HCEC 1CT (cell line): Measurements from ENCODE around the gene WDPCP.
"Not testable (repeated sequence)": the region's sequence is repeated elsewhere in the genome, so short reads cannot be mapped to it uniquely, and the experiment has no call there.

Experiments used
- DNase-seq: peaks from one replicate; pipeline ENCODE4 v3.0.0-alpha.2; 2017

The WDPCP gene

DNA sequence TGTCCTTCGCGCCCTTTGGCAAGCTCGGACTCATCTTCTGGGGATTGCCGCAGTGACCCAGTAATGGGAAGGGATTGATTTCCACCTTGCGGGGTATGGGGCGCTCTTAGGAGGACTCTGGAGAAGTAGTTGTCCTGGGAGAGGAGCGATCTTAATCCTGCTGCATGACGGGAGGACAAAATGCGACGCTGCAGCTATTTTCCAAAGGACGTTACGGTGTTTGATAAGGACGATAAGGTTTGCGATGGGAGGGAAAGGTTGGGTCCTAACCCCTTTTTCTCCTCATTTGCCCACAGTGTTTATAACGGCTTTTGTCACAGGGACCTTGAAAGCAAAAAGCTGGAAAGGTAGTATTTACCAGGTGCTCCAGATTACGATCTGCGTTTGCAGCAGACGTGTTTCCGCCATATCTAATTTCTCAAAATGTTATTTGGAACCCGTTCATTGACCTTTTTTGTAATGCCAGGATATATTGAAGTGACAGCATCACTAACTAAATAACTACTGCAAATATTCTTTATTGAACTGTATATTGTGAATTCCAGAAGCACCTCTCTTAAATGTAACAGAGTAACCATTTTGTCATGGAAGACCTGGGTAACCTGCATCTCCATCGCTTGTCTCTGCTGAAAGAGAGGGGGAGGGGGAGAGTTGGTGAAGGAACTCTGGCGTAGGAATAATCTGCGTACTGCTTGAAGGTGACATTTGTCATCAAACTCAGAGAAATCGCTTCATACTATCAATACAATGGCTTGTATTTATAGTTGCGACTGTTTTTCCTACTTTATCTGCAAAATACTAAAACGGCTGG is 1.1 kb upstream of the WDPCP start:
- no peak for DNase-seq

DNA sequence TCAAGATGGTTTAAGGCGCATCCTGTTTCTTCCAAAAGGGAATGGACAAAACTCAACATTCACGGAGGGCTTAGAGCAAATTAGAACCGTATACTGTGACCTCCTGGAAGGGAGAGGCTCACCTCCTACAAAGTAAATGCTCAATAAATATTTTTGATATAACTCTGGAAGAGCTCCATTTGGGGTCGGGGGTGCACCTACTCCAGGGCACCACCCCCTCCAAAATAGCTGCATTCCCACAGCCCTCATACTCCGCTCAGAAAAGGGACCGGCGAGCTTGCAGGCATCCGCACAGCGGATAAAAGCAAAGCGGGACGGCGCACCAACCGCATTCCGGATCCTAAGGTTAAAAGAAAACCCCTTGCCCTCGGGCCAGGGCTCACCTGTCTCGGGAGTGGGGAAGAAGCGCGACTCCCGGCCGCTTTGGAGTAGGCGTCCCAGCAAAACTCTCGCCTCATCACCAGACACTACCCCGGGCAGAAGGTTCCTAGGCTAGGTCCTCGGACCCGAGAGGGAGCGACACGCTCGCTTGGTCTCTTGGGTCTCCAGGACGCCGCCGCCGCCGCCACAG is 378 bp downstream of the WDPCP start:
- peak; percentile 6 for DNase-seq

DNA sequence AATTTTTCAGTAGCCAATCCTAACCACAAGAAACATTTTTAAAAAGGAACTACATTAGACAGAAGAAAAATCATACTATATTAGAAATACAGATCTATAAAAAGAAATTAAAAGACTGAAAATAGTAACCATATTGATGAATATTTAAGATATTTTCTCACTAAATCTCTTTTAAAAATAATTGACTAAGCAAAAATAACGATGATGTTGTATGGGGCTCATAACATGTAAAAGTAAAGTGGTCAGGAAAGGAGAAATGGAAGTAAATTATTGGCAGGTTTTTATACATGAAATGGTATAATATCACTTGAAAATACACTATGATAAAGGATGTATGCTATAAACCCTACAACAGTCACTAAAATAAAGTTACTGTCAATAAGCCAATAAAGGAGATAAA is 5.4 kb downstream of the WDPCP start:
- DNase-seq = no peak

DNA sequence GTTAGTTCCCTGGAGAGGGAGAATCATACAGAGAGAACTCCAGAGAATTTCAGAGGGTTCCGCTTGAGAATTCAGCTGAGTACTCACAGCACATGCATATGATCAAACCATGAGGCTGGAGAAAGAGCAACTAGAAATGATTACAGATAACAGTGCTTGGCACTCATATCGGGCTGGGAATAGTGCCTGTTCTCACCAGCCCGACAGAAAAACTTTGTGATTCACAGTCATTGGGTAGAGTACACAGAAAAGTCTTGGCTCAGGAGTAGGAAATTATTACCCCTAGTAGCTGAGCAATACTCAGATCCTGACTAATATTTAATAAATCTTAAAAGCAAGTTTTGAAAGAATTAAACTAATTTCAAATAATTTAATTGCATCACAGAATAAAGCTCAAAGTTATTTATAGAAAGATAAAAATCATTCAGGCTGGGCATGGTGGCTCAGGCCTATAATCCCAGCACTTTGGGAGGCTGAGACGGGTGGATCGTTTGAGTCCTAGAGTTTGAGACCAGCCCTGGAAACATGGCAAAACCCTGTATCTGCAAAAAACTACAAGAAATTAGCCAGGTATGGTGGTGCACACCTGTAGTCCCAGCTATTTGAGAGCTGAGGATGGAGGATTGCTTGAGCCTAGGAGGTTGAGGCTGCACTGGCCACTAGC is 6.8 kb downstream of the WDPCP start:
- peak; percentile 39 for DNase-seq

DNA sequence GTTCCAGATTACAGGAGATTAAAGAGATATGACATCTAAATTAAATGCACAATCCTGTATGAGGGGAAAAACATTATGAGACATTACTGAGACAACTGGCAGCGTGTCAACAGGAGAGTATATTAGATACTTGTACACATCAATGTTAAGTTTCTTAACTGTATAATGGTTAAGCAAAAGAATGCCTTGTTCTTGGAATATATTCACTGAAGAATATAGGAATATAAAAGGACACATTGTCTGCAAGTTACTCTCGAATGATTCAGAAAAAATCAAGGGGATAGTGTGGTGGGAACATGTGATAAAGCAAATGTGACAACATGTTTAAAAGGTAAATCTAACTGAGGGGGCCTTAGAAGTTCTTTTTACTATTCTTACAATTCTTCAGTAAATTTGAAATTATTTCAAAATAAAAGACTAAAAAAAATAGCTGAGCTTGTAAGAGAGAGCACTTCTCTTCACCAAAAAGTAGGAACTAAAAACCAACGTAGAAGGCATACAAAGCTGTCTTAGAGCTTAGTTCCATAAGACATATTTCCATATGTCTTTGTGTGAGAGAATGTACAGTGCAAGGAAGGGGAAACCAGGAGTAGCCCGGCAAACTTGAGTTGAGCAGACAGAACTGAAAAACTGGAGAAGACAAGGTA is 7.5 kb downstream of the WDPCP start:
- no peak for DNase-seq

DNA sequence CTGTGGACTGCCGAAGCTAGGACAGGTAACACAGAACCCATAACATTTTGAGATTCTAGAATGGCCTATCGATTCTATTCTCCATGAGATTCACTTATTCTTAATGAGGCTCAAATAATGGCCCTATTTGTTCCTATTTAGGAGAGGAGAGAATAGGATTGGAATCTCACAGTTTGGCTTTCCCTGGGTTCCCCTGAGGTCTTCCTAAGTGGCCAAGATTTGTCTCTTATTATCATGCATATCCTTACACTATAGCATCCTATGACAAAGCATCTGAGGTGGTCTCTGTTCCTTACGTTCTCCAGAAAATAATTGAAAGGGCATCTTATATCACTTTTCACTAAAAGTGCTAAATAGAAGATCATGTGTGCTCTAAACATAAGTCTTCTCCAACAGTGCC is 9.5 kb downstream of the WDPCP start:
- DNase-seq = no peak

DNA sequence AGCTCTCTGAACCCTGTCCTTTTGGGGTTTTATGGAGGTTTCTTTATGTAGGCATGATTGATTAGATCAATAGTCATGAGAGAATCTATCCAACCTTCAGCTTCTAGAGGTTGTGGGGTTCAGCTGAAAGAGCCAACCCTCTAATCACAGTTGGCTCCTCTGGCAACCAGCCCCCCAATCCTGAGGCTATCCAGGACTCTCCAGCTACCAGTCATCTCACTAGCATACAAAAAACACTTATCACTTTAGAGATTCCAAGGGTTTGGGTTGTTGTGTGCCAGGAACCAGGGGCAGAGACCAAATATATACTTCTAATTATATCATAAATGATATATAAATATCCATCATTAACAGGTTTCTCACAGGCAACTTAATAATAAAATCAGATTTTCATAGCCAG is 11.7 kb downstream of the WDPCP start:
- no peak for DNase-seq

DNA sequence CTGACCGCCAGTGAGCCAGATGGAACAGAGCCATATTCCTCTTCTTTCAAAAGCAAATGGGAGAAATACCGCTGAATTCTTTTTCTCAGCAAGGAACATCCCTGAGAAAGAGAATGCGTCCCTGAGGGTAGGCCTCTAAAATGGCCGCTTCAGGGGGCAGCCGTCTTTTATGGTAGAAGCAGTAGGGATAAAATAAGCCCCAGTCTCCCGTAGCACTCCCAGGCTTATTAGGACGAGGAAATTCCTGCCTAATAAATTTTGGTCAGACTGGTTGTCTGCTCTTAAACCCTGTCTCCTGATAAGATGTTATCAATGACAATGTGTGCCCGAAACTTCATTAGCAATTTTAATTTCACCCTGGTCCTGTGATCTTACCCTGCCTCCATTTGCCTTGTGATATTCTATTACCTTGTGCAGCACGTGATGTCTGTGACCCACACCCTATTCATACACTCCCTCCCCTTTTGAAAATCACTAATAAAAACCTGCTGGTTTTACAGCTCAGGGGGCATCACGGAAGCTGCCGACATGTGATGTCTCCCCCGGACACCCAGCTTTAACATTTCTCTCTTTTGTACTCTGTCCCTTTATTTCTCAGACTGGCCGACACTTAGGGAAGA is 14.4 kb downstream of the WDPCP start:
- not testable (repeated sequence) for DNase-seq

- not testable (repeated sequence) for DNase-seq
Observed at GRCh38 chr2:63573026-63573425, 15.3 kb downstream of the WDPCP start.

DNA sequence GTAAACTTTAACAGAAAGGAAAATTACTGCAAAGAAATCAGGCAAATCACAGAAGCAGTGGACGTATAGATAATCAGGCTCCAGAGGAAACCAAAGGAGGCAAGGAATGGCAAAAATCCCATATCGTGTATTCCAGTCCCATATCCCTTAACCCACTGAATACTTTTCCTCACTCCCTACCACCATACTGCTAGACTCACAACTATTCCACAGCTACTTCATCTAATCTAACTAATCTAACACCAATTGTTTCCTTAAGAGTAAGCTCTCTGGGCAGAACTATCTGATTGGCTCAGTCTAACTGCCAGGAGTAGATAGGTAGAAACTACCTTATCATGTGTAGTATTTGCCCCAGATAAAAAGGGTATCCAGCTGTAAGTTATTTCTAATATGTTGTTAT is 16.3 kb downstream of the WDPCP start:
- DNase-seq = no peak

- DNase-seq = no peak
Observed at GRCh38 chr2:63571291-63571690, 17.0 kb downstream of the WDPCP start.

- no peak for DNase-seq
Observed at GRCh38 chr2:63569740-63570139, 18.5 kb downstream of the WDPCP start.

- no peak for DNase-seq
Observed at GRCh38 chr2:63562751-63563150, 25.5 kb downstream of the WDPCP start.

GRCh38 chr2:63558922-63559321 is 29.4 kb downstream of the WDPCP start:
- not testable (repeated sequence) for DNase-seq

- DNase-seq = not testable (repeated sequence)
Observed at GRCh38 chr2:63557819-63558218, 30.5 kb downstream of the WDPCP start.

DNA sequence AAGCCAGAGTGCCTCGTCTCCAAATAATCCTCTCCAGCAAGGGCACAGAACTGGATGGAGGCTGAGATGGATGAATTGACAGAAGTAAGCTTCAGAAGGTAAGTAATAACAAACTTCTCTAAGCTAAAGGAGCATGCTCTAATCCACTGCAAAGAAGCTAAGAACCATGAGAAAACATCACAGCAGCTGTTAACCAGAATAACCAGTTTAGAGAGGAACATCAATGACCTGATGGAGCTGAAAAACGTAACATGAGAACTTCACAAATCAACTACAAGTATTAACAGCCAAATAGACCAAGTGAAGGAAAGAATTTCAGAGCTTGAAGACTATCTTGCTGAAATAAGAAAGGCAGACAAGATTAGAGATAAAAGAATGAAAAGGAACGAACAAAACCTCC is 32.3 kb downstream of the WDPCP start:
- no peak for DNase-seq

DNA sequence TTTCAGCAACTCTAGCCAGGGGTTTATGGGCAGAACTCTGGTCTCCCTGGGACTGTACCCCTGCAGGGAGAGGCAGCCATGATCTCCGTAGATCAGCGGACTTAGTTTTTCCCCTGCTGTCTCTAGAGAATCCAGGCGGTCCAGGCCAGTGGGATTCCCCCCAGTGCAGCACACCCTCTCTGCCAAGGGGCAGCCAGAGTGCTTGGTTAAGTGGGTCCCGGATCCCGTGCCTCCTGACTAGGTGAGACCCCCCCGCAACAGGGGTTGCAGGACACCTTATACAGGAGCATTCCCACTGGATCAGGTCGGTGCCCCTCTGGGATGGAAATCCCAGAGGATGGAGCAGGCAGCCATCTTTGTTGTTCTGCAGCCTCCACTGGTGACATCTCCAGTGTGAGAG is 33.0 kb downstream of the WDPCP start:
- no peak for DNase-seq

DNA sequence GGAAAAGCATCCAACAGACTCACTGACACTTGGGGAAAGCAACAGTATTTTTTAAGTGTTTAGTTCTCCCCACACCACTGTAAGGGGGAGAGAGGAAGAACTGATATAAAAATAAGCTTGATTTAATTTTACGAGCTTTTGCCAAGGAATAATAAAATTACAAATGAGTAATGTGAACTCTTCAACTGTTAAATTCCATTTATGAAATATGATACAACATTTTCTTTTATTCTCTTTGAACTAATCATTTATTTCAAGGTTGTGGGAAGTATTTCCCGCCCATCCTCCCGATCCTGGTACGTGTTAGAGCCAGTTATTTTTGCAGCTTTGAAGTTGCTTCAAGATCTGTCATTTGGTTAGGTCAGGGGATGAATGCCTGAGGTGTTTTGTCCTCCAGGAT is 35.2 kb downstream of the WDPCP start:
- peak; percentile 7 for DNase-seq

DNA sequence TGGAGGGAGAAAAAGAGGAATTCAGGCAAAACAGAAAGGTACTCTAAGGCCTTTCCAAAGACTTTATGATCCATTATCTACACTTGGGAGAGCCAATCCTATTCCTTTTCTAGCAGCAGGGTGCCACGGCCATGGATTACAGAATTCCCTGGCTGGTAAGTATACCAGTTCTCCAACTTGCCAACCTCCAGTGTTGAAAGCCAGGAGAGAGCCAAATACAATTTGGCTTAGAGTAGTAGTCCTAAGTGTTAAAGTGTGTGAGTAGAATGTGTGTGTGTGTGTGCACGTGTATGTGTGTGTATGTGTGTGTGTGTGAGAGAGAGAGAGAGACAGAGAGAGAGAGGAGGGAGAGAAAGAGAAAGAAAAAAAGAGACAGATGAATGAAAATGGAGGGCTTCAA is 43.3 kb downstream of the WDPCP start:
- DNase-seq = no peak

- DNase-seq = peak; percentile 19
Observed at GRCh38 chr2:63544017-63544627, 44.2 kb downstream of the WDPCP start.

DNA sequence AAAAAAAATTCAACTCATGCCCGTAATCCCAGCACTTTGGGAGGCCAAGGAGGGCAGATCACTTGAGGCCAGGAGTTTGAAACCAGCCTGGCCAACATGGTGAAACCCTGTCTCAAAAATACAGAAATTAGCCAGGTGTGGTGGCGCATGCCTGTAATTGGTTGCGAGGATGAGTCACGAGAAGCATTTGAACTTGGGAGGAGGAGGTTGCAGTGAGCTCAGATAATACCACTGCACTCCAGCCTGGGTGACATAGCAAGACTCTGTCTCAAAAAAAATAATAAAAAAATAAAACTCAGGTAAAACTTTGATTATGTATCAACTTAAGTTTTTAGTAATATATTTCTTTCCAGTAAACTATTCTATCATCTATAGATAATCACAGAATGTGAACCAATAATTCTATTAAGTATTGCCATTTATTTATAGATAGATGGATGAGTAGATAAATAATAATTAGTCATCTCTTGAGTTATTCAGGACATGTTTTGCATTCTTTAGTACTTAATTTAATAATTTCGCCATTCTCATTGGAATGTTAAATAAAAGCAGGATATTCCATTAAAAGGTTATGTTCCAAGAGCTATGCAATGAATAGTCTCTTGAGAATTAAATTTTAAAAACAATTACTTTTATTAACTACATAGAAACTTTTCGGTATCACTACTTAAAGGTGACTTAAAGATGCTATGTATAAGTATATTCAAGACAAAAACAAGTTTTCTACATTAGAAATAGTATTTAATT is 48.7 kb downstream of the WDPCP start:
- no peak for DNase-seq

GRCh38 chr2:63538390-63538789 is 49.9 kb downstream of the WDPCP start:
- no peak for DNase-seq
